Stimulated activated CD4-positive, alpha-beta T cell treated with anti-CD3 and anti-CD28 coated beads, Interleukin-15, amount 100 ng/mL, for 24 hours (primary cell): ENCODE measurements around the gene GPR25.

Experiments
- DNase-seq: peaks from one replicate; pipeline ENCODE4 v3.0.0-alpha.2; 2020

Gene GPR25

DNA sequence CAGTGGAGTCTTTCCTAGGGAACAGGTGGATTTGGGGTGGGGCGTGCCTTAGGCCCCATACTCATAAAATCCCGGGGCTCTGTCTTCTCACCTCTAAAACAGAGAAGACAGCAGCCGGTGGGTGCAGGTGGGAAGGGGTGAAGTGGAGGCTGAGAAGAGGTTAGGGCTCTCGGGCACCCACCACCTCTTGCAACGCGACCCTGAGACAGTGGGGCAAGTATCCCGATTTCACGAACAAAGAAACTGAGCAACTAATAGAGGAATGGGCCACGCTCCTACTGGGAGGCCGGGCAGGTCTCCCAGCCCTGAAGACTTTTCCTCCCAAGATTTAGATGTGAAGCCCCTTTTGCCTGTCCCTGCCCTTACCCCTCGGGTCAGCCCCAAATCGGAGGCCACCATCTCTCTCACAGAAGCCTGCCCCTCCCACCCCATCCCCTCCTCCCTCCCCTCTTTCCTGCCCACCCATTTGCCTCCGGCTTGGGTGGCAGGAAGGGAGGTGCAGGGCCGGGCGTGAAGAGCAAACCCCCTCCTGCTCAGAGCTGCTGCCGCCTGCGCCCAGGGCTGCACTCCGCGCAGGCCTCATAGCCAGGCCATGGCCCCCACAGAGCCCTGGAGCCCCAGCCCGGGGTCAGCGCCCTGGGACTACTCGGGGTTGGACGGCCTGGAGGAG is at the start of gene GPR25:
Gene GPR25, plus strand, starts transcription at position 536 of the 670 bp plus-strand sequence. Its CDS starts 57 bp downstream, at position 593.
- no peak for DNase-seq

DNA sequence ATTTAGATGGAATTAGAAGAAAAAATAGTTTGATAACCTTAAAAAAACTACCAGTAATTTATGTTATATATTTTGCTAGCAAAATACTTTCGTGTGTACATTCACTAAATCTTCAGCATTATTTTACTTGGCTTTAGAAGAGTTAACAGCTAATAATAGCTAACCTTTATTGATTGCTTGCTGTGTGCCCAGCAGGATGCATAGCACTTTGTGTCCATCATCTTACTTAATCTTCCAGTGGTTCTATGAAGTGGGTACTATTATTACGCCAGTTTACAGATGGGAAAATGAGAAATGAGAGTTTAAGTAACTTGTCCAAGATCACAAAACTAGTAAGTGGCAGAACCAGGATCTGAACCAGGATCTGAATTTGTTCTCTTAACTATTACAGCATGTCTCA is 41.7 kb upstream of the GPR25 start:
- no peak for DNase-seq

GRCh38 chr1:200834383-200834782 is 38.4 kb upstream of the GPR25 start:
- no peak for DNase-seq

GRCh38 chr1:200836213-200836612 is 36.6 kb upstream of the GPR25 start:
- DNase-seq: no peak

DNA sequence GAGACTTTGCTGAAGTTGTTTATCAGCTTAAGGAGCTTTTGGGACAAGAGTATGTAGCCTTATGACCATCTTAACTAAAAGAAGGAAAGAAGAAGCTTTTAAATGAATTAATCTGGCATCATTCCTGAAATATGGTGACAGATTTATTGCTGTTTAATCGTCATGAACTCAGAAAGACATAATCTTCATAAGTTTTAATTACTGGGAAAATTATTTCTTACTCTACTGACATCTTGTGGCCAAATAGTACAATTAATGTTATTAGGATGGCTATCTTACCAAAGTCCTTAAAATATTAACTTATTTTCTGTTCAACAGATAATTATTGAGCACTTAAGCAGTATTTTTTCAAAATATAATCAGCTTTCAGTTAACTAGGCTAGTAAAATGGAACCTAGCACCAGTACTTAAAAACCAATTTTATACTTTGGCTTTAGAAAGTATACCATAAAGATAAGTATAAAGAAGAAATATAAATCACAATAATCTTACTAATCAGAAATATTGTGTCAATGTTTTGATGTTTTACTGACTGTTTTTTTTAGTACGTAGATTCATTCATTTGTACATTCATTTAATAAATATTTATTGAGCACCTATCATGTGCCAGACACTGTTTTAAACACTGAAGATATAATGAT is 34.7 kb upstream of the GPR25 start:
- DNase-seq: no peak

DNA sequence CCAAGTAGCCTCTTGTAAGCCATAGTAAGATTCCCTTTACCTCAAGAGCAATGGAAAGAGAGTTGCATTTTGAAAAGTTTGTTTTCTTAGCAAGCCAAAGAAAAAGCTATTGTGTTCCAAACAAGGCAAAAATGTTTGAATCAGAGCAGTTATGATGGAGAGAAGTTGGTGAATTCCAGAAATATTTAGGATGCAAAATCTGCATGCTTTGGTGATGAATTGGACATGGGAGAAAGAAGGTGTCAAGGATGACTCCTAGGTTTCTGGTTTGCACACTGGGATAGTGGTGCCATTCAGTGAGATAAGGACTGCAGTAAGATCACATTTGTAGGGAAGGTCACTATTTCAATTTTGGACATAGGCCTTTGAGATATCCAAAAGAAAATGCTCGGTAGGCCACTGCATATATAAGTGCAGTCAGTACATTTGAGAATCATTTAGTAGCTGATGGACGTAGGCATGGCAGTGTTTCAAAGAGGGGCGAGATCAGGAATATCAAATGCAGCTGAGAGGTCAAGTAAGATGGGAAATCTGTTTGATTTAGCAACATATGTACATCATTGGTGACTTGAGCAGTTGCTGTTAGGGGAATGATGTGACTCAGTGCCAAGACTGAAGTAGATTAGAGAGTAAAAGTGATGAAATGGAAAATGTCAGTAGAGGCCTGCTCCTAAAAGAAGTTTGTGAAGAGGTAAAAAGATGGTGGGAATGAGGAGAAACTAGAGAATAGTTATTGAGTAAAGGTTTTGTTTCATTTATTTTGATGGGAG is 33.9 kb upstream of the GPR25 start:
- no peak for DNase-seq

- DNase-seq: no peak
Observed at GRCh38 chr1:200845360-200845759, 27.4 kb upstream of the GPR25 start.

GRCh38 chr1:200846398-200846797 is 26.4 kb upstream of the GPR25 start:
- DNase-seq: no peak

DNA sequence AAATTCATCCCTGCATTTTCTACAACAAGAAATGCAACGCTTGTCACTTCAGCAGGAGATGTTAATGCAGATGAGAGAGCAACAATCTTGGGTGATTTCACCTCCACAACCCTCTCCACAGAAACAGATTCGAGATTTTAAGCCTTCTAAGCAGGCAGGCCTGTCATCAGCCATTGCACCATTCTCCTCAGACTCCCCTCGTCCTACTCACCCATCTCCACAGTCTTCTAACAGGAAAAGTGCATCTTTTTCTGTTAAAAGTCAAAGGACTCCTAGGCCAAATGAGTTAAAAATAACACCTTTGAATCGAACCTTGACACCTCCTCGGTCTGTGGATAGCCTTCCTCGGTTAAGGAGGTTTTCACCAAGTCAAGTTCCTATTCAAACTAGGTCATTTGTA is 23.4 kb upstream of the GPR25 start:
- no peak for DNase-seq

DNA sequence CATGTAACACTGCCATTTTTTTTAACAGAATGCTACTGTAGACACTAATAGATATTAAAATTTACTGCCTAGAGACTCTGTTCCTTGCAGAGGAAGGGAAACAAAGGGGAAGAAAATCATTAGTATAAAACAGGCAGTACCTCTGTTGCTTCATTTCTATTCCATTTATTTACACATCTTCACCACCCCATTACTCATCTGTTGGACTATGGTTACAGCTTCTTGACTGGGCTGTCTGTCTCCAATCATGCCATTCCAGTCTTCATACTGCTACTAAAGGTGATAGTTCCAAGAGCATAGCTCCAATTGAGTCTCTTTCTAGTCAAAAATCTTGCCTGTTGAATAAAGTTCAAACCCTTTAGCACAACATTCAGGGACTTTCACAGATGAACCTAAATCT is 22.2 kb upstream of the GPR25 start:
- no peak for DNase-seq

GRCh38 chr1:200856716-200857357 is 15.9 kb upstream of the GPR25 start:
- no peak for DNase-seq

- no peak for DNase-seq
Observed at GRCh38 chr1:200857804-200858203, 15.0 kb upstream of the GPR25 start.

DNA sequence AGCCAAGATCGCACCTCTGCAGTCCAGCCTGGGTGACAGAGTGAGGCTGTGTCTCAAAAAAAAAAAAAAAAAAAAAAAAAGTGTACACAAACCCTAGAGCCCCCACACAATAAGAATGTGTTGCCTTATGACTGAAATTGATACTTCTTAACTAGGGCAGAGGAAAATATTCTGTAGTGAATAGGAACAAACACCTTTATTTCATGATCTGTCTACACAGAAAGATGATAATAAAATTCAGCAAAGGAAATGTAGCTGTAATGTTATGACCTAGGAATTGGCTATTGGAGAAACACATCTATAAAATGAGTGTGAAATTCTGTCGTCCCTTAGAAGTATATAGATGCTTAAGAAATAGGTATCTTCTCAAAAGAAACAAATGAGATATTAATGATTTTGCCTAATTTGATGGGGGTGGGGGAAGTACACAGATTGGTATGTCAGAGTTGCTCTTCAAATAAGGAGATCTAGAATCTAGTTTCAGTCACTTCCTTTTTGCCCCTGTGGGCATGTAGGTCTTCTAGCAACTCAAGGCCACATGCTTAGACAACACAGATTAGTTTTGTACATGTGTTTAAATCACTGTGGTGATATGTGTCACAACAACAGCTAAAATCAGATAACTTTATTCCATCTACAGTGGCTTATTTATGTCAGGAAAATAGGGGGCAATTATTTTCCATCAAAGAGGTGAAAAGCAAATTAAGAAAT is 10.7 kb upstream of the GPR25 start:
- DNase-seq: no peak

DNA sequence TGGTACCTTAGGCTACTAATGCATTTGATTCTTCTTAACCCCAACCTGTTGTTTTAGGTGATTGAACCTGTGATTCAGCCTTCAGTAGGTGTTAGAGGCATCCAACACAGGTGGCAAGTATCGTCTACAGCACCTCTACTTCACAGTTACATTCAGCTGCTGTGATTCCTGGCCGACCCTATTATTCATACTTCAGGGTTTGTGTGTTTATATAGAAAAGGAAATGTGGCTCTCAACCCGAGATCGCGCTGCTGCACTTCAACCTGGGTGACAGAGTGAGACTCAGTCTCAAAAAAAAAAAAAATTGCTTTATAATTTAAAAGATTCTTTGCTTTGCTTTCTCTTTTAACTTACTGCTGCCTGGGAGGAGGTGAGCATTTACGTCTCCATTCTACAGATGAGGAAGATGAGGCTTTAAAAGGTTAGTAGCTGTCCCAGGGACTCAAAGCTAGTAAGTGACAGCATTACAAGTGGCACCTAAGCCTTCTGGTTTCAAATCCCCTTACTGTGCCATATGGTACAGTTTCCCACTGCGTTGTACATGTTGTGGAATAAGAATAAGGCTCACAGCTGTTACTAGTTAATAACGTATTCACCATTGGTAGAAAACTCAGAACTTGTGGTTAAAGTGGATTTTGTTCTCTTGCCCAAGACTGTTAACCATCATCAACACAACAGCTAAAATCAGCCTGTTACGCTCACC is 9.9 kb upstream of the GPR25 start:
- DNase-seq: no peak

DNA sequence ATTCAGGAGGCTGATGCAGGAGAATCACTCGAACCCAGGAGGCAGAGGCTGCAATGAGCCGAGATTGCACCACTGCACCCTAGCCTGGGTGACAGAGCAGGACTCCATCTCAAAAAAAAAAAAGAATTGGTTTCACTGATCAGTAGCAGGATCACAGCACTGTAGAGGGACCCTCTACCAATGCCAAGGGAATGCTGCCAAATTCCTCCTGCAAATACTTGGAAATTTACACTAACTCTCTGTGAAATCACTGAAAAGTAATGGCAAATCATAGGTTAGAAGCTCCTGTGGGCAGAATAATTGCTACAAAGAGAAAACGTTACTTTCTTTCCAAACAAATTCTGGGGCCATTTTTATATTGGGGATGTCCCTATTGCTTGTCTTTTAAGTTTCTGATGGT is 6.7 kb upstream of the GPR25 start:
- no peak for DNase-seq

DNA sequence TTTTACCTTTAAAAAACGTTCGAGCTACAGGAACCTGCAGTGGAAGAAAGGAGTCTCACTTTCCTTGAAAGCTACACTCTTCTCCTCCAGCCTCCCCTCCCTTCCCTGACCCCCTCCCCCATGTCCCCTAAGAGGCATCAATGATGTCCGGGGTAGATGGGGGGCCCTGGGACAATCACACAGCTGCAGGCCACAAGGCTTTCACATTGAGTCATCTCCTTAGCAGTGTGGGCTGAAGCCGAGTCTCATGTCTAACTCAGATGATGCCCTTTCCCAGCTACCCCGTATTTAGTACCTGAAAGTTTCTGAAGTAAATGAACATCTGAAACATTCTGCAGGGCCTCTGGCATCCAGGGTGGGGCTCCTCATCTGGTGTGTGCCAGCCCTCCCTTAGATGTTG is 6.3 kb upstream of the GPR25 start:
- peak; percentile 80 for DNase-seq

DNA sequence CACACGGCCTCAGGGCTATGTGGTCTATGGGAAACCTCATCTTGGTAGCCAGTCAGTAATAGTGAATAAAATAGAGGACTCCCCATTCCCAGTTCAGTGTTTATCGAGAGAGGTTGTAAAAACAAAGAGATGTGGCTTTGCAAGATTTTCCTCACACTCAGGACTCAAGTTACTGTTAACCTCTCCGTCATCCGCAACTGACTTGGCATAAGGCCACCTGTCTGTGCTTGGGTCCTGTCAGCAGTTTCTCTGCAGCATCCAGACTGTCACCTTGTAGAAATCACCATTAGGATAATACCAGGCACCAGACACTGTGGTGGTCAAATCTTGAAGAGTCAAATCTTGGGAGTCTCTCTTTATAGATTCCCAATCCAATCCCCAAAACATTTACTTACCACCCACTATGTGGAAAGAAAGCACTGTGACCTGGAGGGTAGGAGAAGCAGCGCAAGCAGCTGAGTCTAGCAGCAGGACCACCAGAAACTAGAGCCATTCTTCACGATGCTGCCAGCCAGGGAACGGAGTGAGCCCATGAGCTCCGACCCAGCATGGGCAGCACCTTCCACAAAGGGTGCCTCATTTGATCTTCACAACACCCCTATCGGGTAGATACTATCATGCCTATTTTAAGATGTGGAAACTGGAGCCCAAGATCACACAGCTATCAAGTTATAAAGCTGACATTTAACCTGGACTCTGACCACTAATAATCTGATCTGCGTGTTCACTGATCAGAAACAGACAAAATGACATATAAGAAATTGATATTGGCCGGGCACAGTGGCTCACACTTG is 5.6 kb upstream of the GPR25 start:
- DNase-seq: peak; percentile 37

GRCh38 chr1:200869376-200869752 is 3.4 kb upstream of the GPR25 start:
- DNase-seq: no peak

DNA sequence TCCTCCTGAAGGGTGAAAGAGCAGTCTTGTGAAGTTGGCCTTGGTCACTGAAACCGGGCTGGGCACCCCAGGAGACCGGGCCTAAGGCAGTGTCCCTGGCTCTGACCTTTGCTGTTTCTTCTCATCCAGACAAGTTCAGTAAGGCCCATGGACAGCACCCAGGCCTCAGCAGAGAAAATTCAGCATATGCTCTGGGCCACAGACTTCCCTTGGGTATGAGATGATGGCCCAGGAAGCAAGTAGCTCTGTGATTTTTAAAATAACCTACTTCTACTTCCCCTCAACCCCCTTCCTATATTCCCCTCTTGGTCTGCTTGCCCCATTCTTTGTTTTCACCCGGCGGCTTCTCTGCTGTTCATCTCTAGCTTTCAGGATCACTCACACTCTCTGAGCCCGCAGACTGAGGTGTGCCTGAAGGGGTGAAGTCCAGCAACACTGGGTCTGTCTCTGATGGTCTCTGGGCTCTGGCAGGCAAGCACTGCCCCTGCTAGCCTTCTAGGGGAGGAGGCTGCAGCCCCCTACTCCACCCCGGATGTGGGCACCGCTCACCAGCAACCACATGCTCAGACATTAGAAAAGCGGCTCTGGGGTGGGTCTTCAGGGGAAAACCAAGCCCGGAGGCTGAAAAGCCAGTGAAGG is 2.9 kb upstream of the GPR25 start:
- DNase-seq: peak; percentile 56

- DNase-seq: no peak
Observed at GRCh38 chr1:200873116-200873670, 412 bp downstream of the GPR25 start.
